K562 (cell line): Measurements from ENCODE around the gene OPRL1. TPM values are rescaled to one million over a fixed set of nuclear protein-coding genes. Genes with fewer than 3 reads are reported as not detected.

Source experiments
- ATAC-seq: fragments of 200-7000 bp; cut with Tn5 transposase; 3 replicates; pipeline ENCODE4 v1.9.1; 2020; ENCODE audit warnings: moderate library complexity
- BruUV-seq: library from RNA; stranded (reverse); fragments of 400-500 nt; replicated peaks from 2 replicates; lab custom pipeline; 2021; lab: Mats Ljungman, UMichigan
- CTCF ChIA-PET: fragments of 300-600 bp; formaldehyde crosslinking; extraction: SDS; loops from one replicate; lab custom pipeline; 2021; ENCODE audit warnings: low intra/inter-chr PET ratio; lab: Yijun Ruan, JAX
- POLR2A ChIA-PET: fragments of 300-600, 350-650 bp; sonication (Branson Sonifier 250); formaldehyde crosslinking; extraction: SDS; loops from one replicate; lab custom pipeline; 2021; ENCODE audit warnings: antibody characterized with exemption, inconsistent platforms; lab: Yijun Ruan, JAX
- DNase-seq, 4 experiments: peaks; one replicate each; pipeline versions ENCODE4 v3.0.0 to v3.0.0-alpha.2; 2011 to 2018; ENCODE audit warnings: low spot score in 3 of 4, mixed read lengths in 3 of 4; ENCODE audit errors: extremely low read depth in 1 of 4
- FAIRE-seq: peaks from 2 replicates; lab custom pipeline; 2011; peaks lifted over from hg19 to GRCh38; lab: Jason Lieb, UNC
- H2AFZ ChIP-seq: 2 replicates; pipeline ENCODE4 v1.6.0; 2011; ENCODE audit warnings: low read depth, low read length, control low read depth, inconsistent platforms
- H3K27ac ChIP-seq: fragments of 200-600 bp; 3 replicates; pipeline ENCODE4 v1.8.0; 2011; ENCODE audit warnings: low read depth, mild to moderate bottlenecking, control low read depth, inconsistent platforms, low read length, moderate library complexity, mixed read lengths; ENCODE audit errors: extremely low read depth
- H3K27me3 ChIP-seq, 2 experiments: fragments of 300-600 bp in 1 of 2; 2 replicates in 1 of 2; 3 replicates in 1 of 2; pipeline versions ENCODE4 v1.6.0 to v1.8.0; 2011; ENCODE audit warnings: inconsistent platforms in 2 of 2, low read length in 2 of 2, mild to moderate bottlenecking in 1 of 2, mixed read lengths in 1 of 2, moderate library complexity in 1 of 2; ENCODE audit not compliant: control insufficient read depth in 2 of 2, insufficient read depth in 2 of 2
- H3K36me3 ChIP-seq: fragments of 300-600 bp; 3 replicates; pipeline ENCODE4 v1.8.0; 2011; ENCODE audit warnings: mild to moderate bottlenecking, low read length, inconsistent platforms; ENCODE audit not compliant: control insufficient read depth, insufficient read depth
- H3K4me1 ChIP-seq, 2 experiments: fragments of 200-600 bp in 1 of 2; replicated peaks in 1 of 2; 2 replicates in 1 of 2; 3 replicates in 1 of 2; pipeline versions ENCODE4 v1.5.1 to v1.8.0; 2011; ENCODE audit warnings: inconsistent platforms in 2 of 2, low read length in 2 of 2, mild to moderate bottlenecking in 1 of 2, mixed read lengths in 1 of 2, moderate library complexity in 1 of 2; ENCODE audit not compliant: control insufficient read depth in 2 of 2, insufficient read depth in 2 of 2
- H3K4me2 ChIP-seq: 2 replicates; pipeline ENCODE4 v1.6.1; 2011; ENCODE audit warnings: low read length, control low read depth, inconsistent platforms, mixed read lengths; ENCODE audit not compliant: insufficient read depth
- H3K4me3 ChIP-seq: fragments of 200-600 bp; sonication (generic), shearing (Covaris generic); 2 replicates; pipeline ENCODE4 v1.5.1; 2016; ENCODE audit warnings: control low read depth, inconsistent platforms
- H3K79me2 ChIP-seq: fragments of 200-600 bp; 3 replicates; pipeline ENCODE4 v1.8.0; 2011; ENCODE audit warnings: low read length, inconsistent platforms; ENCODE audit not compliant: control insufficient read depth, insufficient read depth
- H3K9ac ChIP-seq, 2 experiments: 2 replicates each; pipeline versions ENCODE4 v1.6.0 to v1.6.1; 2011; ENCODE audit warnings: low read depth in 2 of 2, low read length in 2 of 2, control low read depth in 1 of 2, inconsistent platforms in 1 of 2, mild to moderate bottlenecking in 1 of 2, mixed read lengths in 1 of 2; ENCODE audit not compliant: insufficient read depth in 1 of 2
- H3K9me1 ChIP-seq: one replicate; pipeline ENCODE4 v1.6.0; 2011; ENCODE audit warnings: inconsistent platforms, mild to moderate bottlenecking, low read length, moderate library complexity; ENCODE audit not compliant: control insufficient read depth, insufficient read depth
- H3K9me3 ChIP-seq: replicated peaks from 2 replicates; pipeline ENCODE4 v1.5.1; 2011; ENCODE audit warnings: low read depth, low read length, inconsistent platforms; ENCODE audit not compliant: control insufficient read depth, insufficient read depth
- H4K20me1 ChIP-seq: replicated peaks from 2 replicates; pipeline ENCODE4 v1.6.1; 2011; ENCODE audit warnings: low read length, inconsistent platforms, mixed read lengths; ENCODE audit not compliant: control insufficient read depth, insufficient read depth
- ARID1B ChIP-seq: fragments of 450-650 bp; IDR thresholded peaks from 2 replicates; pipeline ENCODE4 v1.6.1; 2016; ENCODE audit warnings: antibody characterized with exemption, mild to moderate bottlenecking, inconsistent platforms
- BRF1 ChIP-seq: IDR thresholded peaks from 3 replicates; pipeline ENCODE4 v1.6.1; 2011; ENCODE audit warnings: borderline replicate concordance, mild to moderate bottlenecking; ENCODE audit not compliant: insufficient read length; ENCODE audit errors: extremely low read depth
- HMGN3 ChIP-seq: IDR thresholded peaks from 2 replicates; pipeline ENCODE4 v1.6.1; 2011; ENCODE audit warnings: borderline replicate concordance, low read depth, mild to moderate bottlenecking, mixed read lengths, low read length; ENCODE audit not compliant: insufficient read length; ENCODE audit errors: extremely low read depth
- NCOA2 ChIP-seq, 2 experiments: fragments of 450-650 bp; IDR thresholded peaks; 2 replicates each; pipeline ENCODE4 v1.6.1; 2018; ENCODE audit warnings: mild to moderate bottlenecking in 2 of 2, moderate library complexity in 1 of 2; ENCODE audit not compliant: partially characterized antibody in 2 of 2
- POLR2G ChIP-seq: fragments of 200-400 bp; formaldehyde crosslinking; IDR thresholded peaks from 2 replicates; pipeline ENCODE4 v1.6.1; 2017; ENCODE audit warnings: low read depth, mild to moderate bottlenecking, antibody characterized with exemption, low read length, moderate library complexity
- RBFOX2 ChIP-seq: fragments of 200-400 bp; formaldehyde crosslinking; IDR thresholded peaks from 2 replicates; pipeline ENCODE4 v1.6.1; 2017; ENCODE audit warnings: low read depth, mild to moderate bottlenecking, low read length, moderate library complexity
- RBM17 ChIP-seq: fragments of 200-400 bp; formaldehyde crosslinking; IDR thresholded peaks from 2 replicates; pipeline ENCODE4 v1.6.1; 2017; ENCODE audit warnings: low read depth, mild to moderate bottlenecking, low read length, borderline replicate concordance
- RFX7 ChIP-seq: fragments of 250-450 bp; sonication (Bioruptor Pico); IDR thresholded peaks from 2 replicates; pipeline ENCODE4 v1.5.1; 2021; ENCODE audit warnings: mild to moderate bottlenecking
- SRSF9 ChIP-seq: fragments of 200-400 bp; formaldehyde crosslinking; IDR thresholded peaks from 2 replicates; pipeline ENCODE4 v1.6.1; 2017; ENCODE audit warnings: low read depth, low read length, borderline replicate concordance
- TOE1 ChIP-seq, 2 experiments: fragments of 450-650 bp in 1 of 2; sonication (generic) in 1 of 2; formaldehyde crosslinking in 1 of 2; IDR thresholded peaks; 2 replicates each; pipeline versions ENCODE4 v1.7.1 to v1.8.0; 2016 to 2022; ENCODE audit warnings: borderline replicate concordance in 2 of 2, mild to moderate bottlenecking in 2 of 2, antibody characterized with exemption in 1 of 2, inconsistent platforms in 1 of 2, low read depth in 1 of 2, missing genetic modification reagents in 1 of 2, moderate library complexity in 1 of 2
- ZNF75A ChIP-seq: fragments of 450-650 bp; formaldehyde crosslinking; IDR thresholded peaks from 2 replicates; pipeline ENCODE4 v1.4.0; 2020; ENCODE audit warnings: mild to moderate bottlenecking
- WGBS: fragments of 100-300 bp; shearing (Covaris generic); methylation state at CpG from one replicate; pipeline ENCODE4 v1.1.6; 2016; ENCODE audit warnings: low coverage, mixed read lengths; ENCODE audit not compliant: insufficient coverage; ENCODE audit errors: missing lambda C conversion rate; 5-methylcytosine and 5-hydroxymethylcytosine counted together
- in situ Hi-C: fragments of 300-500 bp; cut with MboI; formaldehyde crosslinking; loops from 4 replicates; pipeline ENCODE4 v1.15.0; 2018; ENCODE audit warnings: inconsistent platforms, mixed read lengths
- intact Hi-C: fragments of 100-400 bp; cut with micrococcal nuclease; formaldehyde crosslinking; loops from 2 replicates; pipeline ENCODE4 v1.14.2; 2022
- polyA plus RNA-seq, 8 experiments: library from polyadenylated mRNA; depleted of rRNA in 4 of 8; stranded (reverse) in 5 of 8; unstranded in 3 of 8; fragments of >200 nt; fragmentation: Nextera tagmentation in 2 of 8; fragmentation: Illumina TruSeq in 1 of 8; extraction: Ambion mirVana in 2 of 8; extraction: Trizol in 1 of 8; gene quantifications; 2 replicates each; pipeline versions ENCODE4 v1.2.1 to v1.2.3, GENCODE V29; 2011 to 2014; ENCODE audit warnings: inconsistent platforms in 1 of 8, missing spikeins in 1 of 8
- total RNA-seq, 7 experiments: library from RNA; depleted of rRNA in 6 of 7; stranded (reverse); fragments of >200 nt in 6 of 7; fragmentation: Illumina TruSeq in 2 of 7; extraction: Trizol in 2 of 7; gene quantifications; 2 replicates each; pipeline versions ENCODE4 v1.2.1 to v1.2.3, GENCODE V29; 2011 to 2021; ENCODE audit warnings: low replicate concordance in 1 of 7
- TF ChIP-seq, protein P1 (sequence below): sonication (generic); formaldehyde crosslinking; IDR thresholded peaks from 2 replicates; pipeline ENCODE4 v1.8.0; 2022; ENCODE audit warnings: mild to moderate bottlenecking, missing genetic modification reagents
- TF ChIP-seq, protein P2 (sequence below): fragments of 450-650 bp; formaldehyde crosslinking; IDR thresholded peaks from 2 replicates; pipeline ENCODE4 v1.4.0; 2020; ENCODE audit warnings: mild to moderate bottlenecking, moderate library complexity

OPRL1 gene
- total and polyA plus RNA-seq, 9 of the 15 experiments (the other 6 are each of a cell fraction or from before 2014, with no cell fraction given): 0.06 to 0.33 (median 0.11) TPM; not detected in 2

DNA sequence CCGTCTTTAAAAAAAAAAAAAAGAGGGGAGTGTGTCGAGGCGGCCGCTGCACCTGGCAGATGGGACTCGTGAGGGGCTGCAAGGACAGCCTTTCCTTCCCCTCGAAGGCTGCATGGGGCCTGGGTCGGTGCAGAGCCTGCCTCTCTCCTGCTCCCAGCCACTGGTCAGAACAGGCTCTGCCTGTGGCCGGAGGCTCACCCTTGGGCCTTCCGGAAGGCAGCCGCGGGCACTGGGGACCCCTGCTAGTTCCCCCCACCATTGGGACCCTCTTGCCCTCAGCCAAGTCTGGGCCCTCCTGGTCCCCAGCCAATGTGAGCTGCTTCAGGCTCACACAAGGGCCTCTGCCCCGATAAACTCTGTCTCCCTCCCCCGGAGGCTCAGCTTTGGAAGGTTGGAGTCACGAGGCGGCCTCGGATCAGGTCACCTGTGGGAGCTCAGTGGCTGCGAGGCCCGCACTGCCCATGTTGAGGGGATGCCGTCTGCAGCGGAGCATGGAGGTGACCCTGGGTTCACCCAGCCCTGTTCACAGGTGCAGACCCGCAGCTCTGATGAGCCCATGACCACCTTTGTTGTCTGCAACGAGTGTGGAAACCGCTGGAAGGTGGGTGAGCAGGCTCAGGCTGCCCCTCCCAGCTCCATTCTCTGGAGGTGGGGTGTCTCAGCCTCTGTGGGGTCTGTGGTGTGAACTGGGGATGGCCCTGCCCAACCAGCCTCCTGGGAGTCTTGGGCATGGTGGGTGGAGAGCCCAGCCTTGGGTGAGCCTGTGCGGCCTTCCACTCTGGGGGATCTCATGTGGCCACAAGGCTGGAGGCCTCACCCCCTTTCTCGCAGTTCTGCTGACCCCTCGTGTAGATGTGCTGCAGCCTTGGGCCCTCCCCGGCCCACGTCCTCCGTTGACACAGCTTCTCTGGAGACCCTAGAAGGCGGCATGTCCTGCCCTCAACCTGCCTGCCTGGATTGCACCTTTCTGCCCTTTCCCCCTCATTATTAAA, 8.2 kb upstream of the OPRL1 start:
- DNase-seq (no peak), FAIRE-seq (no peak), ATAC-seq (no peak)
- Histone ChIP-seq H4K20me1 (no peaks in the 10 kb centered on the region), H3K4me2 (no peak overlapping the region), H3K4me3 (no peak overlapping the region), H3K79me2 (no peaks in the 10 kb centered on the region), H3K9me1 (no peaks in the 10 kb centered on the region), H3K9ac (peak overlapping the region in 1 of 2 experiments; percentile 65; a peak in 1 of 4 replicates), H2AFZ (no peak overlapping the region), H3K9me3 (no peaks in the 10 kb centered on the region), H3K27ac (no peak overlapping the region), H3K4me1 (peaks cover 2 to 81% of the 10 kb centered on the region in 2 experiments; a peak in 3 of 5 replicates), H3K27me3 (no peaks in the 10 kb centered on the region), H3K36me3 (peaks cover 8% of the 10 kb centered on the region; the same call in 1 of the 3 replicates)
- ChIA-PET POLR2A (interaction anchor here (0.5 to 1.1 kb wide), 4 partner anchors 9 to 26 kb away, joined by 3 to 5 read pairs (median 4); partner anchors contain the start of gene TCEA2), CTCF (no interaction called here)
- WGBS: 71% methylated on average over 23 of the region's 30 CpGs
- no TSS peak for BruUV-seq
- intact Hi-C loops: no loop called here
- in situ Hi-C loops: no loop called here
- TF ChIP-seq, protein P1, sequence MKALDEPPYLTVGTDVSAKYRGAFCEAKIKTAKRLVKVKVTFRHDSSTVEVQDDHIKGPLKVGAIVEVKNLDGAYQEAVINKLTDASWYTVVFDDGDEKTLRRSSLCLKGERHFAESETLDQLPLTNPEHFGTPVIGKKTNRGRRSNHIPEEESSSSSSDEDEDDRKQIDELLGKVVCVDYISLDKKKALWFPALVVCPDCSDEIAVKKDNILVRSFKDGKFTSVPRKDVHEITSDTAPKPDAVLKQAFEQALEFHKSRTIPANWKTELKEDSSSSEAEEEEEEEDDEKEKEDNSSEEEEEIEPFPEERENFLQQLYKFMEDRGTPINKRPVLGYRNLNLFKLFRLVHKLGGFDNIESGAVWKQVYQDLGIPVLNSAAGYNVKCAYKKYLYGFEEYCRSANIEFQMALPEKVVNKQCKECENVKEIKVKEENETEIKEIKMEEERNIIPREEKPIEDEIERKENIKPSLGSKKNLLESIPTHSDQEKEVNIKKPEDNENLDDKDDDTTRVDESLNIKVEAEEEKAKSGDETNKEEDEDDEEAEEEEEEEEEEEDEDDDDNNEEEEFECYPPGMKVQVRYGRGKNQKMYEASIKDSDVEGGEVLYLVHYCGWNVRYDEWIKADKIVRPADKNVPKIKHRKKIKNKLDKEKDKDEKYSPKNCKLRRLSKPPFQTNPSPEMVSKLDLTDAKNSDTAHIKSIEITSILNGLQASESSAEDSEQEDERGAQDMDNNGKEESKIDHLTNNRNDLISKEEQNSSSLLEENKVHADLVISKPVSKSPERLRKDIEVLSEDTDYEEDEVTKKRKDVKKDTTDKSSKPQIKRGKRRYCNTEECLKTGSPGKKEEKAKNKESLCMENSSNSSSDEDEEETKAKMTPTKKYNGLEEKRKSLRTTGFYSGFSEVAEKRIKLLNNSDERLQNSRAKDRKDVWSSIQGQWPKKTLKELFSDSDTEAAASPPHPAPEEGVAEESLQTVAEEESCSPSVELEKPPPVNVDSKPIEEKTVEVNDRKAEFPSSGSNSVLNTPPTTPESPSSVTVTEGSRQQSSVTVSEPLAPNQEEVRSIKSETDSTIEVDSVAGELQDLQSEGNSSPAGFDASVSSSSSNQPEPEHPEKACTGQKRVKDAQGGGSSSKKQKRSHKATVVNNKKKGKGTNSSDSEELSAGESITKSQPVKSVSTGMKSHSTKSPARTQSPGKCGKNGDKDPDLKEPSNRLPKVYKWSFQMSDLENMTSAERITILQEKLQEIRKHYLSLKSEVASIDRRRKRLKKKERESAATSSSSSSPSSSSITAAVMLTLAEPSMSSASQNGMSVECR: no peak
- TF ChIP-seq ARID1B: no peak
- 0 out of 2 replicates have a peak, but pooled peaks have one; percentile 27 for TF ChIP-seq RBFOX2
- no peak for TF ChIP-seq ZNF75A (CRISPR knock-in tag)
- no peak for TF ChIP-seq NCOA2 (IDR thresholded peaks at IDR 0.05; ENCODE audit: partially characterized antibody in 2 of 2)
- no peak for TF ChIP-seq BRF1
- peak; percentile 28 for TF ChIP-seq HMGN3
- no peak for TF ChIP-seq SRSF9
- TF ChIP-seq POLR2G: peak; percentile 57
- TF ChIP-seq RBM17: no peak
- TF ChIP-seq TOE1 (IDR thresholded peaks at IDR 0.05; ENCODE audit: borderline replicate concordance): no peak
- no peak for TF ChIP-seq TOE1 (CRISPR knock-in tag; IDR thresholded peaks at IDR 0.05; ENCODE audit: borderline replicate concordance, low read depth)
- TF ChIP-seq, protein P2, sequence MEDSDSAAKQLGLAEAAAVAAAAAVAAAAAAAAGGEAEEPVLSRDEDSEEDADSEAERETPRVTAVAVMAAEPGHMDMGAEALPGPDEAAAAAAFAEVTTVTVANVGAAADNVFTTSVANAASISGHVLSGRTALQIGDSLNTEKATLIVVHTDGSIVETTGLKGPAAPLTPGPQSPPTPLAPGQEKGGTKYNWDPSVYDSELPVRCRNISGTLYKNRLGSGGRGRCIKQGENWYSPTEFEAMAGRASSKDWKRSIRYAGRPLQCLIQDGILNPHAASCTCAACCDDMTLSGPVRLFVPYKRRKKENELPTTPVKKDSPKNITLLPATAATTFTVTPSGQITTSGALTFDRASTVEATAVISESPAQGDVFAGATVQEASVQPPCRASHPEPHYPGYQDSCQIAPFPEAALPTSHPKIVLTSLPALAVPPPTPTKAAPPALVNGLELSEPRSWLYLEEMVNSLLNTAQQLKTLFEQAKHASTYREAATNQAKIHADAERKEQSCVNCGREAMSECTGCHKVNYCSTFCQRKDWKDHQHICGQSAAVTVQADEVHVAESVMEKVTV (CRISPR knock-in tag): no peak
- TF ChIP-seq RFX7 (CRISPR knock-in tag): no peak
